CD4-positive, alpha-beta T cell (primary cell): ENCODE data around the gene ZNF425. TPM values are rescaled to one million over a fixed set of nuclear protein-coding genes. Genes with fewer than 3 reads are reported as not detected.

Source experiments
- ATAC-seq: fragments of 200-7000 bp; cut with Tn5 transposase; one replicate; pipeline ENCODE4 v1.10.0; 2022; ENCODE audit warnings: mild to moderate bottlenecking; ENCODE audit not compliant: poor library complexity
- CTCF ChIA-PET: fragments of 350-600 bp; sonication (Branson Sonifier 250); formaldehyde crosslinking; loops from one replicate; lab custom pipeline; 2021; ENCODE audit warnings: antibody characterized with exemption, inconsistent platforms; lab: Charles Lee
- POLR2A ChIA-PET: fragments of 350-600 bp; sonication (Branson Sonifier 250); formaldehyde crosslinking; loops from one replicate; lab custom pipeline; 2021; ENCODE audit warnings: antibody characterized with exemption, inconsistent platforms; lab: Charles Lee
- DNase-seq, 14 experiments: peaks; one replicate each; pipeline ENCODE4 v3.0.0-alpha.2; 2013 to 2020; ENCODE audit warnings: mixed read lengths in 2 of 14
- H3K27ac ChIP-seq, 2 donors: one replicate each; pipeline versions ENCODE4 v1.5.1 to v1.7.0; 2013; ENCODE audit warnings: low read length in 2 of 2, low read depth in 1 of 2, mild to moderate bottlenecking in 1 of 2
- H3K27me3 ChIP-seq, 2 experiments: 1 replicate in 1 of 2; 2 replicates in 1 of 2; pipeline versions ENCODE4 v1.6.1 to v1.7.0; 2013; ENCODE audit warnings: low read length in 2 of 2, control low read depth in 1 of 2, mild to moderate bottlenecking in 1 of 2, moderate library complexity in 1 of 2; ENCODE audit not compliant: insufficient read depth in 2 of 2, control insufficient read depth in 1 of 2
- H3K36me3 ChIP-seq: one replicate; pipeline ENCODE4 v1.6.1; 2013; ENCODE audit warnings: low read length, control low read depth; ENCODE audit not compliant: insufficient read depth
- H3K4me1 ChIP-seq: one replicate; pipeline ENCODE4 v1.6.1; 2013; ENCODE audit warnings: low read length, control low read depth; ENCODE audit not compliant: insufficient read depth
- H3K4me3 ChIP-seq: one replicate; pipeline ENCODE4 v1.5.1; 2013; ENCODE audit warnings: mild to moderate bottlenecking, low read length, moderate library complexity
- H3K9me3 ChIP-seq, 2 experiments: 1 replicate in 1 of 2; 2 replicates in 1 of 2; pipeline versions ENCODE4 v1.6.1 to v1.7.0; 2013; ENCODE audit warnings: low read length in 2 of 2, mild to moderate bottlenecking in 2 of 2, control low read depth in 1 of 2, moderate library complexity in 1 of 2; ENCODE audit not compliant: control insufficient read depth in 1 of 2, insufficient read depth in 1 of 2
- H3K27ac Mint-ChIP-seq: one replicate; pipeline ENCODE4 v1.8.0; 2020; ENCODE audit warnings: mixed read lengths
- H3K27me3 Mint-ChIP-seq: one replicate; pipeline ENCODE4 v1.8.0; 2021; ENCODE audit warnings: mixed read lengths
- H3K36me3 Mint-ChIP-seq: one replicate; pipeline ENCODE4 v1.8.0; 2021; ENCODE audit warnings: low read depth, mixed read lengths
- H3K4me1 Mint-ChIP-seq: one replicate; pipeline ENCODE4 v1.8.0; 2021; ENCODE audit warnings: low read depth, mixed read lengths
- H3K4me3 Mint-ChIP-seq: one replicate; pipeline ENCODE4 v1.8.0; 2020; ENCODE audit warnings: mild to moderate bottlenecking, mixed read lengths
- H3K9me3 Mint-ChIP-seq: one replicate; pipeline ENCODE4 v1.8.0; 2020; ENCODE audit warnings: mixed read lengths
- intact Hi-C, 2 experiments: fragments of 100-400 bp; cut with DNase I in 1 of 2; cut with micrococcal nuclease in 1 of 2; formaldehyde crosslinking; loops; one replicate each; pipeline versions ENCODE4 v1.15.1 to v1.9.0; 2023 to 2025; cut with DNase I, micrococcal nuclease
- total RNA-seq, 174 experiments: library from RNA in 2 of 174; stranded (reverse) in 2 of 174; gene quantifications; one replicate each; pipeline ENCODE4 v1.2.3 and lab custom pipeline; 2021 to 2026
- TF ChIP-seq, protein P1 (sequence below): fragments of 200-600 bp; IDR thresholded peaks from one replicate; pipeline ENCODE4 v1.8.0; 2022; ENCODE audit warnings: antibody characterized with exemption, mild to moderate bottlenecking

The ZNF425 gene
- total RNA-seq, 2 experiments from 2014 or later: 0.22 to 0.39 TPM

DNA sequence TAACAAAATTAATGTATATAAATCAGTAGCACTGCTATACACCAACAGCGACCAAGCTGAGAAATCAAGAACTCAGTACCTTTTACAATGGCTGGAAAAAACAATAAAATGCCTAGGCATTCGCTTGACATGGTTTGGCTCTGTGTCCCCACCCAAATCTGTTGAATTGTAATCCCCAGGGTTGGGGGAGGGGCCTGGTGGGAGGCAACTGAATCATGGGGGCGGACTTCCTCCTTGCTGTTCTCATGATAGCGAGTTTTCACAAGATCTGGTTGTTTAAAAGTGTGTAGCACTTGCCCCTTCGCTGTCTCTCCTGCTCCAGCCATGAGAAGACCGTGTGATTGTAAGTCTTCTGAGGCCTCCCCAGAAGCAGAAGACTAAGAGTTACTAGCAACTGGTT lies 44.2 kb downstream of the ZNF425 start:
- POLR2A ChIA-PET: no interaction called here
- CTCF ChIA-PET: no interaction called here

DNA sequence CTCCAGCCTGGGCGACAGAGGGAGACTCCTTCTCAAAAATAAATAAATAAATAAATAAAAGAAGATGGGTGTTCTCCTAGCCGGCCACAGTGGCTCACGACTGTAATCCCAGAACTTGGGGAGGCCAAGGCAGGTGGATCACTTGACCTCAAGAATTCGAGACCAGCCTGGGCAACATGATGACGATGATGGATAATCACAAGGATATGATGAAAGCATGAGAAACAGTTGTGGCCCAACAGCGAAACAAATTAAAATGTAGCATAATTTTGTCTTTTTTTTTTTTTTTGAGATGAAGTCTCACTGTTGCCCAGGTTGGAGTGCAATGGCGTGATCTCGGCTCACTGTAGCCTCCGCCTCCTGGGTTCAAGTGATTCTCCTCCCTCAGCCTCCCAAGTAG lies 48.5 kb downstream of the ZNF425 start:
- no peaks in the 10 kb centered on the region for H3K4me1 ChIP-seq
- TF ChIP-seq, protein P1, sequence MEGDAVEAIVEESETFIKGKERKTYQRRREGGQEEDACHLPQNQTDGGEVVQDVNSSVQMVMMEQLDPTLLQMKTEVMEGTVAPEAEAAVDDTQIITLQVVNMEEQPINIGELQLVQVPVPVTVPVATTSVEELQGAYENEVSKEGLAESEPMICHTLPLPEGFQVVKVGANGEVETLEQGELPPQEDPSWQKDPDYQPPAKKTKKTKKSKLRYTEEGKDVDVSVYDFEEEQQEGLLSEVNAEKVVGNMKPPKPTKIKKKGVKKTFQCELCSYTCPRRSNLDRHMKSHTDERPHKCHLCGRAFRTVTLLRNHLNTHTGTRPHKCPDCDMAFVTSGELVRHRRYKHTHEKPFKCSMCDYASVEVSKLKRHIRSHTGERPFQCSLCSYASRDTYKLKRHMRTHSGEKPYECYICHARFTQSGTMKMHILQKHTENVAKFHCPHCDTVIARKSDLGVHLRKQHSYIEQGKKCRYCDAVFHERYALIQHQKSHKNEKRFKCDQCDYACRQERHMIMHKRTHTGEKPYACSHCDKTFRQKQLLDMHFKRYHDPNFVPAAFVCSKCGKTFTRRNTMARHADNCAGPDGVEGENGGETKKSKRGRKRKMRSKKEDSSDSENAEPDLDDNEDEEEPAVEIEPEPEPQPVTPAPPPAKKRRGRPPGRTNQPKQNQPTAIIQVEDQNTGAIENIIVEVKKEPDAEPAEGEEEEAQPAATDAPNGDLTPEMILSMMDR: no peak
- no peaks in the 10 kb centered on the region for H3K27me3 ChIP-seq
- no peak overlapping the region for H3K27ac ChIP-seq
- H3K4me1 Mint-ChIP-seq: peaks cover 29% of the 10 kb centered on the region
- H3K4me3 ChIP-seq: no peak overlapping the region
- no peaks in the 10 kb centered on the region for H3K9me3 ChIP-seq
- CTCF ChIA-PET: no interaction called here
- no peaks in the 10 kb centered on the region for H3K27me3 Mint-ChIP-seq
- DNase-seq (no peak), ATAC-seq (no peak)
- peaks cover 20% of the 10 kb centered on the region for H3K36me3 ChIP-seq
- H3K36me3 Mint-ChIP-seq: peaks cover 52% of the 10 kb centered on the region
- H3K9me3 Mint-ChIP-seq: no peaks in the 10 kb centered on the region
- no peak overlapping the region for H3K27ac Mint-ChIP-seq
- intact Hi-C loops: no loop called here
- POLR2A ChIA-PET: no interaction called here
- no peak overlapping the region for H3K4me3 Mint-ChIP-seq

More for the DNA sequence above, 44.2 kb downstream of the ZNF425 start:
- Histone ChIP-seq H3K36me3 (peaks cover 9% of the 10 kb centered on the region), H3K4me1 (no peaks in the 10 kb centered on the region), H3K9me3 (peaks cover 0 to 4% of the 10 kb centered on the region in 2 experiments), H3K4me3 (no peak overlapping the region), H3K27ac (no peak overlapping the region), H3K27me3 (no peaks in the 10 kb centered on the region)
- no peak for ATAC-seq
- no peak for DNase-seq
- Mint-ChIP-seq H3K9me3 (peaks cover 4% of the 10 kb centered on the region), H3K4me1 (peaks cover 23% of the 10 kb centered on the region), H3K4me3 (no peak overlapping the region), H3K27ac (no peak overlapping the region), H3K36me3 (peaks cover 48% of the 10 kb centered on the region), H3K27me3 (no peaks in the 10 kb centered on the region)
- TF ChIP-seq, protein P1: no peak
- intact Hi-C loops: no loop called here

DNA sequence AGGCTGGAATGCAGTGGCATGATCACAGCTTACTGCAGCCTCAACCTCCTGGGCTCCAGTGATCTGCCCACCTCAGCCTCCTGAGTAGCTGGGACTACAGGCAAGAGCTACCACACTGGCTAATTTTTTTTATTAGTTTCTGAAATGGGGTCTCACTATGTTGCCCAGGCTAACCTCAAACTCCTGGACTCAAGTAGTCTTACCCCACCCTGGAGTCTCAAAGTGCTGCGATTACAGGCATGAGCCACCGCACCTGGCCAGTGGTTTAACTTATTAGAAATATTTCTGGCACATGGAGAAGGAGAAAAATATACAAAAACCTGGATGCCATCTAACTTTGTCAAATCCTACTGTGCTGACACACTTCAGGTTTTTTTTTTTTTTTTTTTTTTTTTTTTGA lies 50.8 kb downstream of the ZNF425 start:
- H3K9me3 Mint-ChIP-seq: no peaks in the 10 kb centered on the region
- Histone ChIP-seq H3K36me3 (peaks cover 38% of the 10 kb centered on the region), H3K4me1 (peaks cover 11% of the 10 kb centered on the region), H3K27ac (no peak overlapping the region), H3K9me3 (peaks cover 0 to 13% of the 10 kb centered on the region in 2 experiments), H3K27me3 (no peaks in the 10 kb centered on the region), H3K4me3 (no peak overlapping the region)
- no peak overlapping the region for H3K4me3 Mint-ChIP-seq
- H3K27ac Mint-ChIP-seq: no peak overlapping the region
- TF ChIP-seq, protein P1: no peak
- ChIA-PET CTCF (no interaction called here), POLR2A (interaction anchor here (0.8 to 1.6 kb wide), 2 partner anchors 9 to 58 kb away, joined by 3 read pairs; no protein-coding TSS in a partner anchor)
- ATAC-seq (no peak), DNase-seq (no peak)
- H3K4me1 Mint-ChIP-seq: peaks cover 15% of the 10 kb centered on the region
- peaks cover 49% of the 10 kb centered on the region for H3K36me3 Mint-ChIP-seq
- no peaks in the 10 kb centered on the region for H3K27me3 Mint-ChIP-seq
- intact Hi-C loops: no loop called here
